Left ventricle myocardium inferior (tissue), 1 donor: ENCODE data around the gene C1orf115. TPM values are rescaled to one million over a fixed set of nuclear protein-coding genes. Genes with fewer than 3 reads are reported as not detected.

ENCODE experiments used
- DNase-seq: peaks from one replicate; pipeline ENCODE4 v3.0.0-alpha.2; 2020
- H3K27ac ChIP-seq: fragments of 200-600 bp; replicated peaks from 2 replicates; pipeline ENCODE4 v1.8.0; 2021
- H3K27me3 ChIP-seq: fragments of 200-600 bp; 2 replicates; pipeline ENCODE4 v1.8.0; 2021; ENCODE audit warnings: low read depth
- H3K36me3 ChIP-seq: fragments of 200-600 bp; 2 replicates; pipeline ENCODE4 v1.8.0; 2021
- H3K4me1 ChIP-seq: fragments of 200-600 bp; 2 replicates; pipeline ENCODE4 v1.8.0; 2021
- H3K4me3 ChIP-seq: fragments of 200-600 bp; 2 replicates; pipeline ENCODE4 v1.8.0; 2021; ENCODE audit warnings: mild to moderate bottlenecking, moderate library complexity
- H3K9me3 ChIP-seq: fragments of 200-600 bp; replicated peaks from 2 replicates; pipeline ENCODE4 v1.8.0; 2021
- CTCF ChIP-seq: fragments of 200-600 bp; IDR thresholded peaks from 2 replicates; pipeline ENCODE4 v1.8.0; 2021; ENCODE audit warnings: antibody characterized with exemption, mild to moderate bottlenecking, borderline replicate concordance
- intact Hi-C: fragments of 100-400 bp; cut with micrococcal nuclease; formaldehyde crosslinking; loops from one replicate; pipeline ENCODE4 v1.11.0; 2022
- total RNA-seq: library from RNA; stranded (reverse); fragmentation: NEBNext Ultra II Directional; extraction: Animal tissue kit (Norgen Biotek cat#: 25700); gene quantifications from one replicate; pipeline ENCODE4 v1.2.1, GENCODE V29; 2021
- donor health status: DM: no; HTN: yes; CAD: no; lungs with severe emphysema.

C1orf115 gene
- total RNA-seq, 1 donor from 2014 or later, result 14.2 TPM

GRCh38 chr1:220695426-220695825, 5.3 kb downstream of the C1orf115 start:
- Histone ChIP-seq H3K9me3 (no peaks in the 10 kb centered on the region), H3K4me1 (peaks cover 26% of the 10 kb centered on the region), H3K27ac (no peak overlapping the region), H3K27me3 (no peaks in the 10 kb centered on the region), H3K4me3 (no peak overlapping the region), H3K36me3 (peaks cover 7% of the 10 kb centered on the region)
- TF ChIP-seq CTCF, result no peak
- intact Hi-C loops, result no loop called here
- DNase-seq, result no peak

GRCh38 chr1:220696226-220696862, 6.2 kb downstream of the C1orf115 start:
- H3K4me3 ChIP-seq, result no peak overlapping the region
- no peaks in the 10 kb centered on the region for H3K9me3 ChIP-seq
- peaks cover 26% of the 10 kb centered on the region for H3K4me1 ChIP-seq
- H3K27me3 ChIP-seq, result no peaks in the 10 kb centered on the region
- DNase-seq, result no peak
- intact Hi-C loops, result no loop called here
- no peak for TF ChIP-seq CTCF
- peaks cover 7% of the 10 kb centered on the region for H3K36me3 ChIP-seq
- no peak overlapping the region for H3K27ac ChIP-seq

- Histone ChIP-seq H3K4me3 (no peak overlapping the region), H3K27me3 (no peaks in the 10 kb centered on the region)
- intact Hi-C loops, result no loop called here
These were observed 6.7 kb downstream of the C1orf115 start for GRCh38 chr1:220696863-220697231.

GRCh38 chr1:220697326-220697725, 7.2 kb downstream of the C1orf115 start:
- no peaks in the 10 kb centered on the region for H3K9me3 ChIP-seq
- peaks cover 7% of the 10 kb centered on the region for H3K36me3 ChIP-seq
- intact Hi-C loops, result no loop called here
- no peak for TF ChIP-seq CTCF
- H3K27ac ChIP-seq, result no peak overlapping the region
- DNase-seq, result no peak
- no peaks in the 10 kb centered on the region for H3K27me3 ChIP-seq
- H3K4me1 ChIP-seq, result peaks cover 27% of the 10 kb centered on the region
- H3K4me3 ChIP-seq, result no peak overlapping the region

More at GRCh38 chr1:220696863-220697231, 6.7 kb downstream of the C1orf115 start:
- Histone ChIP-seq H3K27ac (no peak overlapping the region), H3K36me3 (peaks cover 7% of the 10 kb centered on the region), H3K4me1 (peaks cover 26% of the 10 kb centered on the region), H3K9me3 (no peaks in the 10 kb centered on the region)
- TF ChIP-seq CTCF, result no peak
- no peak for DNase-seq

GRCh38 chr1:220698607-220699016, 8.4 kb downstream of the C1orf115 start:
- no peak for TF ChIP-seq CTCF
- H3K27me3 ChIP-seq, result no peaks in the 10 kb centered on the region
- intact Hi-C loops, result no loop called here
- H3K27ac ChIP-seq, result no peak overlapping the region
- peaks cover 7% of the 10 kb centered on the region for H3K36me3 ChIP-seq
- DNase-seq, result no peak
- no peak overlapping the region for H3K4me3 ChIP-seq
- H3K9me3 ChIP-seq, result no peaks in the 10 kb centered on the region
- peaks cover 37% of the 10 kb centered on the region for H3K4me1 ChIP-seq
